GM03348 (cell line): Measurements from ENCODE around the gene POLN.

Source experiments
- DNase-seq: peaks from one replicate; pipeline ENCODE4 v3.0.0; 2012; ENCODE audit warnings: low spot score

The POLN gene

DNA sequence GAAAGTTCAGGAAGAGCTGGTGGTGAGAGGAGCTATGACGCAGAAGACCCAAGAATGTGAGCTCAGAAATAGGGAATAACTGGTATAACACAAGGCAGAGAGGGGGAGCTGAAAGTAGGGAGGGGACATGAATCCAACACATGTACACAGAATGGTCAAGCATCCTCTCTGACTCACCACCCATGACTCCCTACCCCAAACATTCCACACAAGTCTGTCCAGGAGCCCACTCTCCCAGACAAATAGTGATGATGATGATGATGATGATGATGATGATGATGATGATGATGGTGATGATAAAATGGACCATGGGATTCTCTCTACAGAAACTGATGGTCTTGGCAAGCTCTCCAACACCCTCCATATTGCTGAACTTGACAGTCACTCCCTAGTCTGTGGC is 136.4 kb downstream of the POLN start:
- DNase-seq: no peak

DNA sequence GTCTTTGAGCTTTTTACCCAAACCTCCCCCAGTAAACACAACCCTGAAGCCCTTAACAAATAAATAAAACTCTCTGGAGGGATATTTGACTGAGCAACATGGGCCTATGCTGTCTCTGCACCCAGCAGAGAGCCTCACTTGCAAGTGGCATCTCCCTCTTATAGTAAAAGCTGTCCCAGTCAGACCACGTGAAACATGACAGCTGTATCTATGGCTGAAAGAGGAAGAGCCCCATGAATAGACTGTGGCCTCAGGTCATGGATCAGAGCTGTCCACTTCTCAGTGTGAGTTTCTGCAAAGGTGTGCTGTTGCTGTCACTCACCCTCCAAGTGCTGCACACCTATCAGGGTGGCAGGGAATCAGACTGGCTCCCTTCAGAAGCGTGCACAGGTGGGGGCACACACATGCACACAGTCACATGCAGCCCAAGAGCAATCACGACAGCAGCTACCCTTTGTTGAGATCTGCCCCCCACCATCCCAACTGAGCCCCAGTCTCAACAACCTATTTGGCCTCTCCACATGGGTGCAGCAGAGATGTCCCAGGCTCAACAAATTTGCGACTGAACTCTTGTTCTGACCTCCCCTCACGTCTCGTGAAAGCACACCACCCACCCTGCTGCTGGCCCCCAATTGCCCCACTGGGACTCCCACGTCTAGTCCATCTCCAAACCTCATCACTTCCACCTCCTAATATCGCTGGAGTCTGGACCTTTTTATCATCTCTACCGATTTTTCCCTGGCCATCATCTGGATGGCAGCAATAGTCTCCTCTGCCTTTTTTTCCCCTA is 137.2 kb downstream of the POLN start:
- DNase-seq: no peak

DNA sequence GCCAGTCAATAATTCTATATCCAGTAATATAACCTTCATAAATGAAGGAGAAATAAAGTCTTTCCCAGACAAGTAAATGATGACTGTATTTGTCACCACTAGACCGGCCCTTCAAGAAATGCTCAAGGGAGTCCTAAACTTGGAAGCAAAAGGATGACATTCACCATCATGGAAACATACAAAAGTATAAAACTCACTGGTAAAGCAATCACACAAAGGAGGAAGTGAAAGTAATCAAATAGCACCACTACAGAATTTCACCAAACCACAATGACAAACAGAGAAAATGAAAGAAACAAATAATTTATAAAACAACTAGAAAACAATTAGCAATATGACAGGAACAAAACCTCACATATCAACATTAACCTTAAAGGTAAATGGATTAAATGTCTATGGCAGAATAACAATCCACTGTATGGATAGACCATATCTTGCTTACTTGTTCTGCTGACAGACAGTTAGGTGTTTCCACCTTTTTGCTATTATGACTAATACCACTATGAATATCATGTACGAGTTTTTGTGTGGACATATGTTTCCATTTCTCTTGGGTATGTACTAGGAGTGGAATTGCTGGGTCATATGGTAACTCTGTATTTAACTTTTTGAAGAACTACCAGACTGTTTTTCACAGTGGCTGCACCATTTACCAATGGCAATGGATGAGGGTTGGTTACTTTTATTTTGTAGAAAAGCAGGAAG is 137.9 kb downstream of the POLN start:
- no peak for DNase-seq

DNA sequence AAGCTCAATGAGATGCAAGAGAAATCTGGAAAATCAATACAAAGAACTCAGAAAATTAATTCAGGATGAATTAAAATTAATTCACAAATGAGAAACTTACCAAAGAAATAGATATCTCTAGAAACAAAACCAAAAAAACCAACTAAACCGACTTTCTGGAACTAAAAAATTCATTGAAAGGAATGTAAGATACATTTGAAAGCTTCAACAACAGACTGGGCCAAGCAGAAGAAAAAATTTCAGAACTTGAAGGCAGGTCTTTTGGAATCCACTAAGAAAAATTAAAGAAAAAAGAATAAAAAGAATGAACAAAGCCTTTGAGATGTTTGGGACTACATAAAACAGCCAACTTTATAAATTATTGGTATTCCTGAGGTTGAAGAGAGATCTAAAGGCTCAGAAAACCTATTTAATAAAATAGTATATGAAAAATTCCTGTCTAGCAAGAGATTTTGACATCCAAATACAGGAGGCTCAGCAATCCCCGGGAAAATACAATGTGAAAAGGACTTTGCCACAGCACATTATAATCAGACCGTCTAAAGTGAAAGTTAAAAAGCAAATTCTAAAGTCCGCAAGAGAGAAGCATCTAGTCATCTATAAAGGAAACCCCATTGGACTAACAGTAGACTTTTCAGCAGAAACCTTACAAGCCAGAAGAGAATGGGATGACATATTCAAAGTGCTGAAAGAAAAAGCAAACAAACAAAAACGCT is 138.6 kb downstream of the POLN start:
- DNase-seq: no peak

- no peak for DNase-seq
Measured at GRCh38 chr4:2102045-2102883, 139.7 kb downstream of the POLN start.

DNA sequence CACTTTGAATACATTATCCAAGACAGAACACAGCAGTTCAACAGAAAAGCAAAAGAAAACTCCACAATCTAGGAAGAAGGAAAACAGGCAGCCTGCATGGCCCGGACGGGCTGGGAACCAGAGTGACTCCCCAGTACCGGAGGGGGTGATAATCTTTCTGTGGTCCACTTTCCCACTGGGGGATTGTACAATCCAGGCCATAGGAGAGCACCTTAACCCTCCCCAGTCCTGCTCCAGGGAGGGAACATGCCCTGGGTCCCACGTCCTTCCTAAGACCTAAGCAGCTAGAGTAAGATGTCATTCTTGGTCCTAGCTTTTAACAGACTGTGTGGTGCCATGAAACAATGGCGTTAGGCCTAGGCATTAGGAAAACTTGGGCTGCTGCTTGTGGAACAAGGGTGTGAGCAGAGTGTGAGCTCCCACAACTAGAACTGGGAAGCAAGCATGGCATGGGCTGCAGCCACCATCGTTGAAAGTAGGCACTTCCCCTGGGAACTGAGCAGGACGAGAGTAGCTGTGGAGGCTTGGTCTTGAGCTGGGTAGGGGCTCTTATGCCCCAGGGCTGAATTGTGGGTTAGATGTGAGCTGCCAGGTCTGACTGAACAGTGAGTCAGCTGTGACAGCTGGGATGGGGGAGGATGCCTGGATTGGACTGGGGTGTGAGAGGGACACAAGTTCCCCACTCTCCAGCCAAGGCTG is 140.4 kb downstream of the POLN start:
- DNase-seq: peak; percentile 47

DNA sequence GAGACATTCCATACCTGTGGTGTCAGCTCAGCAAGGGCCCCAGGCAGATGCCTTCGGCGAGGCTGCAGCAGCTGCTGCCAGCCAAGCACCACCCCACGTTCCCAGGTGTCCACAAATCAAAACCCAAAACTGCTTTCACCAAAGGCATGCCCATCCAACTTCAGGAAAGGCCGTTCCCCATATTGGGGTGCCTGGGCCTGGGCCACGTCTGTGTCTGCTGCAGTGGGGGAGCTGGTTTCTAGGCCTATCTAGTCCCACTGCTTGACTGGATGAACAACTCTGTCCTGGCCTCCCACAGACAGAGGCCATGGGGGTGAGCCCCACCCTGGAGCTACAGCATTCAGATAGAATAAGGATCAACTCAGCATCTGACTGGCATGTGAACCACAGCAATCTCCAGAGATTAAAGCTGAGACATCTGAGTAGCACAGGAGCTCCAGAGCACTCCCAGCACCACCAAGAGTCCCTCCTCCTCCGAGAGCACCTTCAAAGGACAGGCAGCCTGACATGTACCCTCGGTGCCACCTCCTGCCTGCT is 145.8 kb downstream of the POLN start:
- no peak for DNase-seq

- DNase-seq: no peak
Measured at GRCh38 chr4:2095236-2096072, 146.5 kb downstream of the POLN start.

DNA sequence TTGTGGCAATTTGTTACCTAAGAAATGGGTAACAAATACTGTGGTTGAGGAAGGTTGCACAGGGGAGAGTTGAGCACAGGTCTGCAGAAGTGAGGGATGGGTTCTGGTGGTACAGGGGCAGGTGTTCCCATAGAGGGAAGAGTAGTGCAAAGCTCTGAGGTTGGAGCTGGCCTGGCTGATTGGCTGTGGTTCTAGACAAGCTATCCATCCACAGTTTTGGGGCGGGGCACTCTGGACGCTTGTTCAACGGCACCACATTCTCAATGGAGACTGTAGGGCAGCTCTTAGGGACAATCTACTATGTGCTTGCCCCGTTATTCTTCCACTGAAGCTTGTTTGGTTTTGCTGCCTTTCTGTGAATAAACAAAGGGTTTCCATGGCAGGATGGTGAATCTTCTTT is 147.4 kb downstream of the POLN start:
- no peak for DNase-seq

- no peak for DNase-seq
Measured at GRCh38 chr4:2093265-2093664, 148.7 kb downstream of the POLN start.

- DNase-seq: no peak
Measured at GRCh38 chr4:2092669-2093053, 149.3 kb downstream of the POLN start.

GRCh38 chr4:2091990-2092668 is 149.8 kb downstream of the POLN start:
- DNase-seq: no peak

GRCh38 chr4:2090642-2091041 is 151.3 kb downstream of the POLN start:
- DNase-seq: no peak

- DNase-seq: no peak
Measured at GRCh38 chr4:2089222-2089621, 152.7 kb downstream of the POLN start.

- no peak for DNase-seq
Measured at GRCh38 chr4:2087170-2087569, 154.8 kb downstream of the POLN start.

DNA sequence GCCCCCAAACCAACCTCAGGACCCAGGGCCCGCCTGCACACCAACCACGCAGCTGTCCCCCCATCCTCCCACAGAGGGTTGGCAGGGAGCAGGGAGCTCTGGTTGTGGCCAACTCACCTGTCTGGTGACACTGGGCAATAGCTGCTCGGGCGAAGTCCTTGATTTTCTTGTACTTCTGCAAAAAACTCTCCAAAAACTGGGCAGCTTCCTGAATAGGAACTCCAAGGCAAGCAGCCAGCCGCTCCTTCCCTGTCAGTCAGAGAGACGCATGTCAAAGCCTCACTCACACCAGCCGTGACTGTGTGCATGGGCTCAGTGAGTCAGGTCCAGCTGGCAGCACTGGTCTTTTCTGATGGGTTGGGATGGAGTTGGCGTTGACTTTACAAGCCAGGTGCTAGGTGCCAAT is 156.4 kb downstream of the POLN start:
- DNase-seq: no peak

DNA sequence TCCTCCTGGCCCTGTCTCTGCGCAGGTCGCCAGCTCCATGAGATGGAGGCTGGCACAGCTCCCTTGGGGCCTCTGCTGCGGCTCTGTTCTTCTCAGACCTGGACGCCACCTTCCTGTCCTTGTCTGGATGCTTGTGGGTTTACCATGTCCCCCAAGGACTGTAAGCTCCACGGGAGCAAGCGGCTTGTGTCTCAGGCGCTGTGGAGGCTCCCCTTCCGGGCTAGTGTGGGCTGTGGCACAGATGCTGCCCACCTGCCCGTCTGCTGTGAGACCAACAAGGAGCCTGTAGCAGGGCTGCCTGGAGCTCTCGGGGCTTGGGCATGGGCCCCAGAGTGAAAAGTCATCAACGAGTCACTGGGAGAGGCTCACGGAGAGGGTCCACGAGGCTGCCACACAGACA is 157.6 kb downstream of the POLN start:
- DNase-seq: no peak

GRCh38 chr4:2083826-2084160 is 158.1 kb downstream of the POLN start:
- DNase-seq: no peak

DNA sequence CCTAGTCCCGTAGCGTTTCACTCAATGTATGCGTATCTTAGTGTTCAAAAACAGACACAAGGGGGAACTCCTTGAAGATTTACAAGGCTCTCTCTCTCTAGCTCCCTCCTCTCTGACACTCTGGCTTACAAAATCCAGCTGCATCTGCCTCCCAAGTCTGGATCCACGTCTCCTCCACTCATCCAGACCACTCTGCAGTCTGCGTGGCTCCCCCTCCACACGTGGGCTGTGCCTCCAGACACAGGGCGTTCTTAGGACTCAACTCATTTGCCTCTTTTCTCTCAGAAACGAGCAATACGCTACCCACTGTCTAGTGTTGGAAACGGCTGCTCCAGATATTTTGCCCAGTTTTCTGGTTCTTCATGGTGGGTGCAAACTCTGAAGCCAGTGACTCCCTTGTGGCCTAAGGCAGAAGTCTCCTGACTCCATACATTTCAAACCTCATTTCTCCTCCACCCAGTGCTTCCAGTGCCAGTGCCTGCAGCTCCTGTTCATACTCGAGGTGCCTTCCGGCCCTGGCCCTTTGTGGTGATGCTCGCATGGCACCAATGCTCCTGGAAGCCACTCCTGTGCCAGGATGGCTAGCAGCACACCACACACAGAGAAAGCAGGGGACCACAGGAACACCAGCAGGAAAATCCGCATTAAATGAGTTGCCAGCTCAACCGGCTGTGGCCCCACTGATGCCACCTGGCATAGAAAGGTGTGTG is 158.7 kb downstream of the POLN start:
- no peak for DNase-seq
